Ammon's horn (tissue), 1 donor: ENCODE results near the gene INTS6.
"Not testable (repeated sequence)": the region's sequence is repeated elsewhere in the genome, so short reads cannot be mapped to it uniquely, and the experiment has no call there.

ENCODE experiments used
- DNase-seq: peaks from one replicate; pipeline ENCODE4 v3.0.0-alpha.2; 2016; ENCODE audit warnings: low spot score

The INTS6 gene

GRCh38 chr13:51453959-51454703, 1.3 kb upstream of the INTS6 start:
- peak; percentile 30 for DNase-seq

GRCh38 chr13:51453207-51453958, 547 bp upstream of the INTS6 start:
- peak; percentile 67 for DNase-seq

GRCh38 chr13:51451467-51452360, 1.1 kb downstream of the INTS6 start:
- peak; percentile 77 for DNase-seq

GRCh38 chr13:51451134-51451466, 1.7 kb downstream of the INTS6 start:
- DNase-seq, result peak; percentile 6

GRCh38 chr13:51449018-51449417, 3.8 kb downstream of the INTS6 start:
- DNase-seq, result no peak

- peak; percentile 24 for DNase-seq
These were observed 7.9 kb downstream of the INTS6 start for GRCh38 chr13:51444922-51445321.

GRCh38 chr13:51440381-51440780, 12.5 kb downstream of the INTS6 start:
- no peak for DNase-seq

- DNase-seq, result no peak
These were observed 15.2 kb downstream of the INTS6 start for GRCh38 chr13:51437550-51438127.

- DNase-seq, result no peak
These were observed 17.7 kb downstream of the INTS6 start for GRCh38 chr13:51435002-51435578.

GRCh38 chr13:51432576-51432975, 20.3 kb downstream of the INTS6 start:
- DNase-seq, result no peak

- no peak for DNase-seq
These were observed 25.9 kb downstream of the INTS6 start for GRCh38 chr13:51426982-51427381.

GRCh38 chr13:51425410-51426042, 27.3 kb downstream of the INTS6 start:
- DNase-seq, result no peak

GRCh38 chr13:51423766-51424165, 29.1 kb downstream of the INTS6 start:
- no peak for DNase-seq

GRCh38 chr13:51422484-51422883, 30.4 kb downstream of the INTS6 start:
- no peak for DNase-seq

GRCh38 chr13:51420681-51421490, 31.9 kb downstream of the INTS6 start:
- DNase-seq, result no peak

GRCh38 chr13:51419001-51419636, 33.7 kb downstream of the INTS6 start:
- DNase-seq, result no peak

GRCh38 chr13:51417716-51418115, 35.1 kb downstream of the INTS6 start:
- no peak for DNase-seq

- no peak for DNase-seq
These were observed 36.7 kb downstream of the INTS6 start for GRCh38 chr13:51416107-51416506.

GRCh38 chr13:51415339-51415738, 37.5 kb downstream of the INTS6 start:
- DNase-seq, result not testable (repeated sequence)

GRCh38 chr13:51412431-51412830, 40.4 kb downstream of the INTS6 start:
- DNase-seq, result no peak
